ENCODE measurements around the gene IL20. TPM values are rescaled to one million over a fixed set of nuclear protein-coding genes. Genes with fewer than 3 reads are reported as not detected.

The IL20 gene
- total and polyA plus RNA-seq, 2 of the 8 experiments (the other 6 are each of a cell fraction or from before 2014, with no cell fraction given), result not detected

- TF ChIP-seq CHD7 (IDR thresholded peaks at IDR 0.05; ENCODE audit: insufficient replicate concordance, low read length) (no peak), TEAD4 (IDR thresholded peaks at IDR 0.05; ENCODE audit: low read depth, low read length) (no peak), SAP30 (IDR thresholded peaks at IDR 0.05; ENCODE audit: insufficient read depth, insufficient replicate concordance, low read length) (no peak)
These were observed 37.4 kb upstream of the IL20 start (continued) for GRCh38 chr1:206828061-206828460.

All from H1 (cell line).